ENCODE data around the gene FBXW5. TPM values are rescaled to one million over a fixed set of nuclear protein-coding genes. Genes with fewer than 3 reads are reported as not detected.

Gene FBXW5
- total RNA-seq, 2 donors from 2014 or later = 84.3 to 88.4 TPM

- no peak overlapping the region for H3K27ac Mint-ChIP-seq
- no peaks in the 10 kb centered on the region for H3K27me3 Mint-ChIP-seq
Observed at GRCh38 chr9:136961279-136962065, 16.9 kb upstream of the FBXW5 start.

GRCh38 chr9:136960938-136961275, 16.4 kb upstream of the FBXW5 start:
- Mint-ChIP-seq H3K4me1 (peaks cover 40% of the 10 kb centered on the region), H3K4me3 (peak overlapping the region; percentile 73), H3K27me3 (no peaks in the 10 kb centered on the region), H3K27ac (no peak overlapping the region), H3K36me3 (ENCODE audit: low read depth) (no peaks in the 10 kb centered on the region)
- no peak for ATAC-seq
- H3K9me3 ChIP-seq (ENCODE audit: control insufficient read depth, low read length, poor library complexity, severe bottlenecking) = no peaks in the 10 kb centered on the region
- DNase-seq = no peak

More at GRCh38 chr9:136961279-136962065, 16.9 kb upstream of the FBXW5 start:
- Mint-ChIP-seq H3K4me1 (peaks cover 46% of the 10 kb centered on the region), H3K36me3 (ENCODE audit: low read depth) (no peaks in the 10 kb centered on the region), H3K4me3 (peak overlapping the region; percentile 50)
- no peaks in the 10 kb centered on the region for H3K9me3 ChIP-seq (ENCODE audit: control insufficient read depth, low read length, poor library complexity, severe bottlenecking)
- DNase-seq (no peak), ATAC-seq (no peak)

GRCh38 chr9:136960212-136960937, 15.8 kb upstream of the FBXW5 start:
- H3K27ac Mint-ChIP-seq = no peak overlapping the region
- H3K27me3 Mint-ChIP-seq = no peaks in the 10 kb centered on the region
- peaks cover 36% of the 10 kb centered on the region for H3K4me1 Mint-ChIP-seq
- DNase-seq (no peak), ATAC-seq (peak; percentile 81)
- H3K36me3 Mint-ChIP-seq (ENCODE audit: low read depth) = no peaks in the 10 kb centered on the region
- peak overlapping the region; percentile 73 for H3K4me3 Mint-ChIP-seq
- H3K9me3 ChIP-seq (ENCODE audit: control insufficient read depth, low read length, poor library complexity, severe bottlenecking) = no peaks in the 10 kb centered on the region

- Mint-ChIP-seq H3K27me3 (no peaks in the 10 kb centered on the region), H3K27ac (peak overlapping the region; percentile 29), H3K4me3 (peak overlapping the region; percentile 33), H3K36me3 (ENCODE audit: low read depth) (no peaks in the 10 kb centered on the region), H3K4me1 (peaks cover 35% of the 10 kb centered on the region)
- DNase-seq (no peak), ATAC-seq (no peak)
- H3K9me3 ChIP-seq (ENCODE audit: control insufficient read depth, low read length, poor library complexity, severe bottlenecking) = no peaks in the 10 kb centered on the region
Observed at GRCh38 chr9:136958898-136959850, 14.6 kb upstream of the FBXW5 start.

GRCh38 chr9:136958473-136958872, 13.9 kb upstream of the FBXW5 start:
- no peaks in the 10 kb centered on the region for H3K9me3 ChIP-seq (ENCODE audit: control insufficient read depth, low read length, poor library complexity, severe bottlenecking)
- no peaks in the 10 kb centered on the region for H3K36me3 Mint-ChIP-seq (ENCODE audit: low read depth)
- ATAC-seq (no peak), DNase-seq (no peak)
- peak overlapping the region; percentile 29 for H3K27ac Mint-ChIP-seq
- no peaks in the 10 kb centered on the region for H3K27me3 Mint-ChIP-seq
- H3K4me1 Mint-ChIP-seq = peaks cover 35% of the 10 kb centered on the region
- H3K4me3 Mint-ChIP-seq = no peak overlapping the region

- H3K27me3 Mint-ChIP-seq = no peaks in the 10 kb centered on the region
- peaks cover 30% of the 10 kb centered on the region for H3K4me1 Mint-ChIP-seq
- no peak overlapping the region for H3K27ac Mint-ChIP-seq
- no peak for ATAC-seq
- no peak overlapping the region for H3K4me3 Mint-ChIP-seq
- H3K9me3 ChIP-seq (ENCODE audit: control insufficient read depth, low read length, poor library complexity, severe bottlenecking) = no peaks in the 10 kb centered on the region
- no peak for DNase-seq
- H3K36me3 Mint-ChIP-seq (ENCODE audit: low read depth) = no peaks in the 10 kb centered on the region
Observed at GRCh38 chr9:136957901-136958300, 13.4 kb upstream of the FBXW5 start.

- no peak overlapping the region for H3K4me3 Mint-ChIP-seq
- H3K4me1 Mint-ChIP-seq = peaks cover 27% of the 10 kb centered on the region
- no peak overlapping the region for H3K27ac Mint-ChIP-seq
Observed at GRCh38 chr9:136957461-136957860, 12.9 kb upstream of the FBXW5 start.

GRCh38 chr9:136956604-136957003, 12.1 kb upstream of the FBXW5 start:
- no peaks in the 10 kb centered on the region for H3K9me3 ChIP-seq (ENCODE audit: control insufficient read depth, low read length, poor library complexity, severe bottlenecking)
- H3K36me3 Mint-ChIP-seq (ENCODE audit: low read depth) = no peaks in the 10 kb centered on the region
- no peak for DNase-seq
- no peak overlapping the region for H3K27ac Mint-ChIP-seq
- no peak overlapping the region for H3K4me3 Mint-ChIP-seq
- no peaks in the 10 kb centered on the region for H3K27me3 Mint-ChIP-seq
- peaks cover 27% of the 10 kb centered on the region for H3K4me1 Mint-ChIP-seq
- ATAC-seq = no peak

More at GRCh38 chr9:136957461-136957860, 12.9 kb upstream of the FBXW5 start:
- no peak for ATAC-seq
- H3K9me3 ChIP-seq (ENCODE audit: control insufficient read depth, low read length, poor library complexity, severe bottlenecking) = no peaks in the 10 kb centered on the region
- H3K27me3 Mint-ChIP-seq = no peaks in the 10 kb centered on the region
- no peaks in the 10 kb centered on the region for H3K36me3 Mint-ChIP-seq (ENCODE audit: low read depth)
- DNase-seq = no peak

GRCh38 chr9:136955943-136956335, 11.4 kb upstream of the FBXW5 start:
- peaks cover 27% of the 10 kb centered on the region for H3K4me1 Mint-ChIP-seq
- H3K4me3 Mint-ChIP-seq = no peak overlapping the region
- DNase-seq = no peak
- no peaks in the 10 kb centered on the region for H3K27me3 Mint-ChIP-seq
- no peak overlapping the region for H3K27ac Mint-ChIP-seq
- ATAC-seq = no peak
- no peaks in the 10 kb centered on the region for H3K9me3 ChIP-seq (ENCODE audit: control insufficient read depth, low read length, poor library complexity, severe bottlenecking)
- no peaks in the 10 kb centered on the region for H3K36me3 Mint-ChIP-seq (ENCODE audit: low read depth)

- no peaks in the 10 kb centered on the region for H3K9me3 ChIP-seq (ENCODE audit: control insufficient read depth, low read length, poor library complexity, severe bottlenecking)
- peaks cover 23% of the 10 kb centered on the region for H3K4me1 Mint-ChIP-seq
- no peak overlapping the region for H3K4me3 Mint-ChIP-seq
- H3K36me3 Mint-ChIP-seq (ENCODE audit: low read depth) = no peaks in the 10 kb centered on the region
- ATAC-seq = no peak
- no peaks in the 10 kb centered on the region for H3K27me3 Mint-ChIP-seq
- no peak overlapping the region for H3K27ac Mint-ChIP-seq
- no peak for DNase-seq
Observed at GRCh38 chr9:136955202-136955942, 10.8 kb upstream of the FBXW5 start.

GRCh38 chr9:136954270-136955083, 9.9 kb upstream of the FBXW5 start:
- Mint-ChIP-seq H3K36me3 (ENCODE audit: low read depth) (no peaks in the 10 kb centered on the region), H3K27me3 (no peaks in the 10 kb centered on the region), H3K4me3 (no peak overlapping the region), H3K27ac (peak overlapping the region; percentile 16), H3K4me1 (peaks cover 21% of the 10 kb centered on the region)
- ATAC-seq (no peak), DNase-seq (no peak)
- no peaks in the 10 kb centered on the region for H3K9me3 ChIP-seq (ENCODE audit: control insufficient read depth, low read length, poor library complexity, severe bottlenecking)

GRCh38 chr9:136953771-136954269, 9.3 kb upstream of the FBXW5 start:
- ATAC-seq = no peak
- Mint-ChIP-seq H3K36me3 (ENCODE audit: low read depth) (no peaks in the 10 kb centered on the region), H3K4me3 (no peak overlapping the region), H3K27ac (no peak overlapping the region), H3K27me3 (no peaks in the 10 kb centered on the region), H3K4me1 (peaks cover 17% of the 10 kb centered on the region)
- no peaks in the 10 kb centered on the region for H3K9me3 ChIP-seq (ENCODE audit: control insufficient read depth, low read length, poor library complexity, severe bottlenecking)
- no peak for DNase-seq

All from T-helper 17 cell (primary cell).